ENCODE data around the gene TMEM101.

- TF ChIP-seq MXI1 (IDR thresholded peaks at IDR 0.05; ENCODE audit: low read depth, low read length) = no peak
- no peak for TF ChIP-seq CTCF (IDR thresholded peaks at IDR 0.05 in 2 of 3, conservative IDR thresholded peaks at IDR 0.05 in 1 of 3; ENCODE audit: control insufficient read depth in 2 of 3, extremely low read depth in 1 of 3, insufficient read depth in 1 of 3, low read depth in 3 of 3, low read length in 3 of 3)
- no peak for TF ChIP-seq ZNF384 (IDR thresholded peaks at IDR 0.05; ENCODE audit: borderline replicate concordance, low read depth, low read length)
- TF ChIP-seq RBBP5 (conservative IDR thresholded peaks at IDR 0.05) = no peak
- no peak for TF ChIP-seq POLR2AphosphoS5 (IDR thresholded peaks at IDR 0.05; ENCODE audit: low read length)
- no peak for TF ChIP-seq ZBTB33 (IDR thresholded peaks at IDR 0.05)
- no peak for TF ChIP-seq ZNF24 (IDR thresholded peaks at IDR 0.05)
- no peak for TF ChIP-seq CHD1 (IDR thresholded peaks at IDR 0.05; ENCODE audit: low read depth, low read length)
- no peak for TF ChIP-seq PRDM15 (CRISPR knock-in tag; IDR thresholded peaks at IDR 0.05)
- TF ChIP-seq KDM1A (IDR thresholded peaks at IDR 0.05; ENCODE audit: borderline replicate concordance) = no peak
- no peak for TF ChIP-seq EP300 (IDR thresholded peaks at IDR 0.05; ENCODE audit: borderline replicate concordance in 1 of 2, control insufficient read depth in 1 of 2, low read depth in 2 of 2, low read length in 2 of 2)
These were observed 25.3 kb upstream of the TMEM101 start for GRCh38 chr17:44039829-44040635.
